ENCODE results near the gene IQSEC2. TPM values are rescaled to one million over a fixed set of nuclear protein-coding genes. Genes with fewer than 3 reads are reported as not detected.

Gene IQSEC2
- total and polyA plus RNA-seq, 2 of the 13 experiments (the other 11 are each of a cell fraction or from before 2014, with no cell fraction given): 0.13 to 0.21 TPM

- TF ChIP-seq NR2F6 (IDR thresholded peaks at IDR 0.05) (no peak), NR2F6 (CRISPR knock-in tag; IDR thresholded peaks at IDR 0.05) (no peak), ZNF18 (CRISPR knock-in tag; IDR thresholded peaks at IDR 0.05; ENCODE audit: insufficient replicate concordance) (no peak), PRMT3 (CRISPR knock-in tag; IDR thresholded peaks at IDR 0.05; ENCODE audit: borderline replicate concordance, low read depth) (no peak), SAFB2 (CRISPR knock-in tag; IDR thresholded peaks at IDR 0.05; ENCODE audit: borderline replicate concordance, low read depth) (no peak), ZNF264 (CRISPR knock-in tag; IDR thresholded peaks at IDR 0.05) (no peak), DMAP1 (CRISPR knock-in tag; IDR thresholded peaks at IDR 0.05) (no peak), RORA (CRISPR knock-in tag; IDR thresholded peaks at IDR 0.05) (no peak), ZNF674 (CRISPR knock-in tag; IDR thresholded peaks at IDR 0.05; ENCODE audit: low read depth) (no peak), ZMYM4 (CRISPR knock-in tag; IDR thresholded peaks at IDR 0.05) (no peak), NCOR1 (IDR thresholded peaks at IDR 0.05; ENCODE audit: borderline replicate concordance, low read length) (no peak), HMGXB4 (CRISPR knock-in tag; IDR thresholded peaks at IDR 0.05; ENCODE audit: borderline replicate concordance in 1 of 2, low read depth in 1 of 2) (no peak), JDP2 (CRISPR knock-in tag; IDR thresholded peaks at IDR 0.05; ENCODE audit: borderline replicate concordance) (no peak), CBFB (CRISPR knock-in tag; IDR thresholded peaks at IDR 0.05) (no peak), TERF1 (CRISPR knock-in tag; IDR thresholded peaks at IDR 0.05) (no peak), ZFY (CRISPR knock-in tag; IDR thresholded peaks at IDR 0.05) (no peak), DBP (CRISPR knock-in tag; IDR thresholded peaks at IDR 0.05; ENCODE audit: not compliant biosample characterization) (no peak)
- no peak overlapping the region for H2AFZ ChIP-seq (ENCODE audit: low read length)
- ChIA-PET CTCF (ENCODE audit: low intra/inter-chr PET ratio, low total read pairs) (no interaction called here), POLR2A (no interaction called here)
- H3K4me3 ChIP-seq (replicated peaks in 1 of 3; ENCODE audit: insufficient read depth in 1 of 3, low read depth in 2 of 3, low read length in 3 of 3): no peak overlapping the region
- no peaks in the 10 kb centered on the region for H3K27me3 ChIP-seq (ENCODE audit: control insufficient read depth in 1 of 2, insufficient read depth in 2 of 2, low read length in 2 of 2)
- no peak overlapping the region for H3K4me2 ChIP-seq (ENCODE audit: low read depth, low read length)
- ATAC-seq (no peak), FAIRE-seq (no peak), DNase-seq (ENCODE audit: low spot score) (no peak)
- BruUV-seq (replicated peaks): no TSS peak
- H3K36me3 ChIP-seq (replicated peaks in 1 of 2; ENCODE audit: control insufficient read depth in 1 of 2, insufficient read depth in 2 of 2, low read length in 2 of 2): no peaks in the 10 kb centered on the region
- H3K79me2 ChIP-seq (ENCODE audit: insufficient read depth, low read length): no peaks in the 10 kb centered on the region
- no peaks in the 10 kb centered on the region for H3K9me3 ChIP-seq (ENCODE audit: low read length)
- WGBS (ENCODE audit: low lambda C conversion rate): 80% methylated on average over 1 of the region's 10 CpGs
- in situ Hi-C loops (cut with HindIII; ENCODE audit: extremely low pct_ligation_motif_present, low pct_unique_long_range_greater_than_20kb): no loop called here
- no peaks in the 10 kb centered on the region for H3K4me1 ChIP-seq (ENCODE audit: insufficient read depth, low read length)
- H3K27ac ChIP-seq (ENCODE audit: extremely low read length, insufficient read depth, low read length): no peak overlapping the region
- no peak overlapping the region for H3K9ac ChIP-seq (ENCODE audit: insufficient read depth, low read depth, low read length)
- intact Hi-C loops (cut with micrococcal nuclease; ENCODE audit: unreplicated experiment): no loop called here
- H4K20me1 ChIP-seq (ENCODE audit: insufficient read depth, low read length): no peaks in the 10 kb centered on the region
Measured at GRCh38 chrX:53247928-53248327, 33.5 kb downstream of the IQSEC2 start.
